BLaER1 treated with 17β-estradiol and CSF1 and Interleukin-3, amounts not matched to agents 10 nM and 100 nM (cell line): Measurements from ENCODE around the gene HLA-DRB1.

Experiments used
- H3K27ac ChIP-seq, 11 experiments: shearing (Covaris generic); formaldehyde crosslinking; 2 replicates each; pipeline ENCODE4 v1.8.1; 2022
- H3K27me3 ChIP-seq, 11 experiments: shearing (Covaris generic); formaldehyde crosslinking; 2 replicates each; pipeline ENCODE4 v1.8.1; 2022
- H3K36me3 ChIP-seq, 11 experiments: shearing (Covaris generic); formaldehyde crosslinking; 2 replicates each; pipeline ENCODE4 v1.8.1; 2022
- H3K4me1 ChIP-seq, 10 experiments: shearing (Covaris generic); formaldehyde crosslinking; 2 replicates each; pipeline ENCODE4 v1.8.1; 2022
- H3K4me2 ChIP-seq, 11 experiments: shearing (Covaris generic); formaldehyde crosslinking; 2 replicates each; pipeline ENCODE4 v1.8.1; 2022
- H3K4me3 ChIP-seq, 10 experiments: shearing (Covaris generic); formaldehyde crosslinking; 2 replicates each; pipeline ENCODE4 v1.8.1; 2022
- H3K9ac ChIP-seq, 11 experiments: shearing (Covaris generic); formaldehyde crosslinking; 2 replicates each; pipeline ENCODE4 v1.8.1; 2022
- H3K9me3 ChIP-seq, 11 experiments: shearing (Covaris generic); formaldehyde crosslinking; replicated peaks in 1 of 11; 2 replicates each; pipeline ENCODE4 v1.8.1; 2022
- H4K20me1 ChIP-seq, 11 experiments: shearing (Covaris generic); formaldehyde crosslinking; 2 replicates each; pipeline ENCODE4 v1.8.1; 2022
- Cebpa-rat ChIP-seq, 11 experiments: shearing (Covaris generic); IDR thresholded peaks; 2 replicates each; pipeline ENCODE4 v1.8.1; 2022

HLA-DRB1 gene

DNA sequence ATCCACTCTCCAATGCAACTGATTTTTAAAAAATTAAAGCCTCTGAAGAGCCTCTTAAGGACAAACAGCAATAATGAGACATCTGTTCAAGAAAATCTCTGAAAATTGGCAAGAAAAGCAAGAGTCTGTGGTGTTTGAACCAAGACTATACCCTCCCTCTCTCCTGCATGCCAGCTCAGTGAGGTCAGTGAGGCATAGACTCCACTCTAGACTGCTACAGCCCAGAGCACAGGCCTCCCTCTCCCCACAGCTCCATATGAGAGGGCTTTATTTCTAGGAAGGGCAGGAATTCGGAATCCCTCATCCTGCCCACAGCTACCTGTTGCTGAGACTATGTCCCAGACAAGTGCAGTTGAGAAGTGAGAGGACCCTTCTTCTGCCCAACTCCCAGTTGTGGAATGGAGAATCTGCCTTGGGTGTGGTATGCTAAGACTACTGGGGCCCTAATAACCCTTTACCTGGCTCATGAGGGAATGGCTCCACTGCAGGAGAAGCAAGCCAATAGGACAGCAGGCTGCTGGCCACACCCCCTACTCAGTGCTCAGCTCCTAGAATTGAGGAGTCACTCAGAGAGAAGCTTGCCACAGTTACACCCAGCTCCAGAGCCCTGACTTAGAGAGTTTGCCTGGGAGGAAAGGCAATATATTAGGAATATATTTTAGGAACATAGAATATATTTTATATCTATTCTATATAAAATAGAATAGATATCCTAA, 24.9 kb upstream of the HLA-DRB1 start:
- Histone ChIP-seq H4K20me1 (no peaks in the 10 kb centered on the region), H3K36me3 (no peaks in the 10 kb centered on the region; a peak in 1 of 22 replicates), H3K9me3 (peaks cover 11 to 21% (median 16%) of the 10 kb centered on the region in 11 experiments), H3K27me3 (no peaks in the 10 kb centered on the region), H3K9ac (no peak overlapping the region), H3K4me1 (peaks cover 0 to 13% (median 5%) of the 10 kb centered on the region in 10 experiments; a peak in 11 of 20 replicates), H3K27ac (no peak overlapping the region), H3K4me2 (no peak overlapping the region), H3K4me3 (no peak overlapping the region)
- no peak for TF ChIP-seq Cebpa-rat (IDR thresholded peaks at IDR 0.05)

DNA sequence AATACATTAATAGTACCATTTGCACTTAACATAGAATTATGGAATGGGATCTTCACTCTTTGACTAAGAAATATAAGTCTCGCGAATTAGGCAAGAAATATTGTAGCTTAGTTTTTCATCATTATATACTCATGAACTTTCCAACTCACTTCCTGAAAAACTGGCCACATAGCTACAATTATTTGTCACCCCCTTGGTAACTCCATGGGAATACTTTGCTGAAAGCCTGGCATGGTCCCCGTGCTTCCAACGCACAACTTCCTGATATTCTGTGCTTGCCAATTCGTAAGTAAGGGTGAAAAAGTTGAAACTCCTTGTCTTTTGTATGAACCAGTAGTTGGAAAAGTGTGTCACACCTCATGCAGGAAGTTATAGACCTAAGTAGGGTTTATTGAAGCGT, 23.8 kb upstream of the HLA-DRB1 start:
- Histone ChIP-seq H4K20me1 (no peaks in the 10 kb centered on the region), H3K36me3 (no peaks in the 10 kb centered on the region; a peak in 1 of 22 replicates), H3K4me3 (no peak overlapping the region), H3K4me2 (no peak overlapping the region), H3K9ac (no peak overlapping the region), H3K27ac (no peak overlapping the region), H3K27me3 (no peaks in the 10 kb centered on the region), H3K4me1 (peaks cover 0 to 15% (median 6%) of the 10 kb centered on the region in 10 experiments; a peak in 11 of 20 replicates), H3K9me3 (peaks cover 10 to 15% (median 11%) of the 10 kb centered on the region in 11 experiments)
- TF ChIP-seq Cebpa-rat (IDR thresholded peaks at IDR 0.05): no peak

GRCh38 chr6:32610682-32611296, 21.1 kb upstream of the HLA-DRB1 start:
- no peak for TF ChIP-seq Cebpa-rat (IDR thresholded peaks at IDR 0.05)
- H3K4me3 ChIP-seq: no peak overlapping the region
- H3K4me2 ChIP-seq: peak overlapping the region in 1 of 11 experiments; percentile 39; a peak in 1 of 22 replicates
- H3K9me3 ChIP-seq: peaks cover 0 to 3% (median 0%) of the 10 kb centered on the region in 11 experiments; a peak in 3 of 22 replicates
- no peaks in the 10 kb centered on the region; a peak in 1 of 22 replicates for H3K36me3 ChIP-seq
- H3K27ac ChIP-seq: peak overlapping the region; percentile 65 to 88 (median 79); a peak in 18 of 22 replicates
- no peak overlapping the region for H3K9ac ChIP-seq
- H3K4me1 ChIP-seq: peaks cover 0 to 7% (median 4%) of the 10 kb centered on the region in 10 experiments; a peak in 10 of 20 replicates
- no peaks in the 10 kb centered on the region for H3K27me3 ChIP-seq
- H4K20me1 ChIP-seq: no peaks in the 10 kb centered on the region

- Histone ChIP-seq H3K4me3 (peak overlapping the region in 1 of 10 experiments; percentile 42; a peak in 3 of 20 replicates), H3K4me2 (peak overlapping the region; percentile 39 to 76 (median 49); a peak in 18 of 22 replicates), H4K20me1 (no peaks in the 10 kb centered on the region), H3K4me1 (peaks cover 0 to 7% (median 4%) of the 10 kb centered on the region in 10 experiments; a peak in 8 of 20 replicates), H3K27me3 (no peaks in the 10 kb centered on the region), H3K9me3 (peaks cover 0 to 3% (median 0%) of the 10 kb centered on the region in 11 experiments; a peak in 3 of 22 replicates), H3K9ac (peak overlapping the region; percentile 41 to 71 (median 59); a peak in 16 of 22 replicates), H3K36me3 (no peaks in the 10 kb centered on the region; a peak in 1 of 22 replicates), H3K27ac (peak overlapping the region; percentile 69 to 88 (median 80))
- TF ChIP-seq Cebpa-rat (IDR thresholded peaks at IDR 0.05): no peak
Measured at GRCh38 chr6:32609731-32610640, 20.3 kb upstream of the HLA-DRB1 start.

- H3K9ac ChIP-seq: peak overlapping the region in 8 of 11 experiments; percentile 47 to 71 (median 58); a peak in 11 of 22 replicates
- no peaks in the 10 kb centered on the region for H4K20me1 ChIP-seq
- H3K27ac ChIP-seq: peak overlapping the region; percentile 67 to 88 (median 80)
- H3K27me3 ChIP-seq: no peaks in the 10 kb centered on the region
- H3K36me3 ChIP-seq: no peaks in the 10 kb centered on the region; a peak in 1 of 22 replicates
- no peak for TF ChIP-seq Cebpa-rat (IDR thresholded peaks at IDR 0.05)
- H3K4me1 ChIP-seq: peaks cover 0 to 13% (median 4%) of the 10 kb centered on the region in 10 experiments; a peak in 11 of 20 replicates
- H3K4me3 ChIP-seq: no peak overlapping the region
- H3K4me2 ChIP-seq: peak overlapping the region in 9 of 11 experiments; percentile 12 to 69 (median 39); a peak in 8 of 22 replicates
- peaks cover 0 to under 1% (median 0%) of the 10 kb centered on the region in 11 experiments; a peak in 3 of 22 replicates for H3K9me3 ChIP-seq
Measured at GRCh38 chr6:32609391-32609730, 19.7 kb upstream of the HLA-DRB1 start.

GRCh38 chr6:32608362-32608761, 18.7 kb upstream of the HLA-DRB1 start:
- no peaks in the 10 kb centered on the region for H3K9me3 ChIP-seq
- H3K4me1 ChIP-seq: peaks cover 0 to 14% (median 4%) of the 10 kb centered on the region in 10 experiments; a peak in 12 of 20 replicates
- H3K4me2 ChIP-seq: no peak overlapping the region
- H3K36me3 ChIP-seq: no peaks in the 10 kb centered on the region
- no peak for TF ChIP-seq Cebpa-rat (IDR thresholded peaks at IDR 0.05)
- H4K20me1 ChIP-seq: no peaks in the 10 kb centered on the region
- H3K27me3 ChIP-seq: no peaks in the 10 kb centered on the region
- no peak overlapping the region for H3K9ac ChIP-seq
- H3K27ac ChIP-seq: no peak overlapping the region
- H3K4me3 ChIP-seq: no peak overlapping the region

DNA sequence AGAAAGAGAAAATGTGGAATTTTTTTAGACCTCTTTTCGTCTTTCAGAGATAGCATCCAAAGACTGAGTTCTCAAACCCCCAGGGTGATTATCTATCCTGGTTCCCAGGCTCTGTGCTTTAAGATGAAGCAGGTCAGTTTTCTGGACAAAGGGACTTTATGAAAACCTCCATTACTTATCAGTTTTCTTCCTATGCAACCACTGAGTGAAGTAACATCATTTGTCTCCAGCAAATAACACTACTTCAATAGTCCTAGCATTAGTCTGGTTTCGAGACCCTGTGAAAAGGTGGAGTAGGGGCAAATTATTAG, 18.3 kb upstream of the HLA-DRB1 start:
- Histone ChIP-seq H3K9me3 (peaks cover 0 to 3% (median 0%) of the 10 kb centered on the region in 11 experiments; a peak in 1 of 22 replicates), H3K4me2 (peak overlapping the region in 1 of 11 experiments; percentile 19; a peak in 1 of 22 replicates)

DNA sequence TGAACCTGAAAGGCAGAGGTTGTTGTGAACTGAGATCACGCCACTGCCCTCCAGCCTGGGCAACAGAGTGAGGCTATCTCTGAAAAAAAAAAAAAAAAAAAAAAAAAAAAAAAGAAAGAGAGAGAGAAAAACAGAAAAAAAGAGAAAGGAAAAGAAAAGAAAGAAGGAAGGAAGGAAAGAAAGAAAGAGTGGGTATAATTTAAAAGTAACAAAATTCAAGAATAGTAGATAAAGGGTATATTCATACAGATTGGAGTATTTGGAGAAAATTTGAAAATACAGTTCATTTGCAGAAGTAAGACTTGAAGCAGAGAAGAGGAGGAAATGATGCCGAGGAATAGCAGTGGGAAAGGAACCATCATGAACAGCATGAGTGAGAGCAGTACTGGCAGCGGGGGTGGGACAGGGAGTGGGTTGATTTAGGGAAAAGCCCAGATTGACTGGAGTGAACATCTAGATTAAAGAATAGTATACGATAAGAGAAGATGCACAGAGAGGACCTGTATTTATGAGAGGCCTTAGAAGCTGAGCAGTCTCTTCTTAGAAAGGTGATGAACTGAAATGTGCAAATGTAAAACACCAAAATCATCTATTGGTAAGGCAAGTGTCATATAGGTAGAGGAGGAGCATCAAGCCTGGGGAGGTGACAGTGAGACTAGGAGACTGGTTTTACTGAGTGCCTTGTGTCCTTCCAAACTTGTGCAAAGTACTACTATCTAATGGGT, 17.8 kb upstream of the HLA-DRB1 start:
- peak overlapping the region in 2 of 11 experiments; percentile 12 to 13; a peak in 1 of 22 replicates for H3K27ac ChIP-seq
- H3K27me3 ChIP-seq: no peaks in the 10 kb centered on the region
- peaks cover 0 to 5% (median 0%) of the 10 kb centered on the region in 11 experiments; a peak in 1 of 22 replicates for H3K9me3 ChIP-seq
- H3K9ac ChIP-seq: no peak overlapping the region
- TF ChIP-seq Cebpa-rat (IDR thresholded peaks at IDR 0.05): no peak
- H4K20me1 ChIP-seq: no peaks in the 10 kb centered on the region
- H3K36me3 ChIP-seq: no peaks in the 10 kb centered on the region
- H3K4me1 ChIP-seq: peaks cover 6 to 20% (median 9%) of the 10 kb centered on the region in 10 experiments; a peak in 15 of 20 replicates
- peak overlapping the region in 1 of 11 experiments; percentile 19; a peak in 1 of 22 replicates for H3K4me2 ChIP-seq
- H3K4me3 ChIP-seq: no peak overlapping the region

More for the DNA sequence above, 18.3 kb upstream of the HLA-DRB1 start:
- Histone ChIP-seq H3K27ac (peak overlapping the region in 1 of 11 experiments; percentile 13; a peak in 1 of 22 replicates), H3K4me1 (peaks cover 4 to 18% (median 8%) of the 10 kb centered on the region in 10 experiments; a peak in 15 of 20 replicates), H4K20me1 (no peaks in the 10 kb centered on the region), H3K36me3 (no peaks in the 10 kb centered on the region), H3K9ac (no peak overlapping the region), H3K4me3 (no peak overlapping the region), H3K27me3 (no peaks in the 10 kb centered on the region)
- no peak for TF ChIP-seq Cebpa-rat (IDR thresholded peaks at IDR 0.05)
